HG02571 (cell line): ENCODE data around the gene KDF1.
A peak's percentile ranks its signal among the peaks of the same experiment; 100 is the strongest.
"Not testable (repeated sequence)": the region's sequence is repeated elsewhere in the genome, so short reads cannot be mapped to it uniquely, and the experiment has no call there.

Experiments
- ATAC-seq: cut with Tn5 transposase; IDR thresholded peaks from one replicate; pipeline ENCODE4 v1.9.1; 2021; ENCODE audit warnings: mild to moderate bottlenecking, moderate library complexity; ENCODE audit not compliant: unreplicated experiment

Gene KDF1

DNA sequence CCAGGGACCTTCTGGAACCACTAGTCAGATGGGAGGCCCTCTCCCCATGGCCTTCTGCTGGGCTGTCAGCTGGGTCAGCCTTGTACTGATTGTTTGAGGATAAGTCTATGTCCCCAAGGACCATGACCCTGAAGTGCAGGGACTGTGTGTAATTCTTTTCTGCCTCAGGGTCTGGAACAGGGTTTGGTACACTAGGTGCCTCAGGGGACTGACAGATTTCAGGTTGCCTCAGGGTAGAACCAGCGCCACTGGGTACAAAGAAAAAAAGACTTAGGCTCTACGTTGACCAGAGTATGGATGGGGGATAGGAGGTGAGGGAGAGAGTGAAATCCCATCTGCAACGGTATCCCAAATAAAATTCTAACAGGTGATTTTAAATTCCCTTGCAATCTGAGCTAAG, 3.0 kb downstream of the KDF1 start:
- no peak for ATAC-seq

DNA sequence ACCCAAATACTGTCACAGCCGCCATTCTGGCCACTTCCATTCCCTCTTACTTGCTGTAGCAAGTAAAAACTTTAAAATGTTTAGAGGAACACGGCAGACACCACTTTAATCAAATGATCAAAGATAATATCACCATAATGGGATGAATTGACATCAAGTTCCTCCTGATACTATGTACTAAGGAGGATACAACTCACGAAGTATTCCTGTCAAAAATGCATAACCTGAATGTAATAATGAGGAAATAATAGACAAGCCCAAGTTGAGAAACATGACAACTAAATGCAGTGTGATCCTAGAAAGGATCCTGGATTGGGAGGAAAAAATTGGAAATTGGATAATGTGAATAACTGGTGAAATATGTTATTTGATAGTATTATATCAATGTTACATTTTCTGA, 3.9 kb downstream of the KDF1 start:
- ATAC-seq = no peak

DNA sequence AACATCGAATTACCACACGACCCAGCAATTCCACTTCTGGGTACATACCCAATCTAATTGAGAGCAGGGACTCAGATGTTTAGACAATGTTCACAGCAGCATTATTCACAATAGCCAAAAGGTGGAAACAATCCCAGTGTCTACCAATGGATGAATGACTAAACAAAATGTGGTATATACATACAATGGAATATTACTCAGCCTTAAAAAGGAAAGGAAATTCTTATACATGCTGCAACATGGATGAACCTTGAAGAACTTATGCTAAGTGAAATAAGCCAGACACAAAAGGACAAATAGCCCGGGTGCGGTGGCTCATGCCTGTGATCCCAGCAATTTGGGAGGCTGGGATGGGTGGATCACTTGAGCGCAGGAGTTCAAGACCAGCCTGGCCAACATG, 6.9 kb downstream of the KDF1 start:
- ATAC-seq = no peak

DNA sequence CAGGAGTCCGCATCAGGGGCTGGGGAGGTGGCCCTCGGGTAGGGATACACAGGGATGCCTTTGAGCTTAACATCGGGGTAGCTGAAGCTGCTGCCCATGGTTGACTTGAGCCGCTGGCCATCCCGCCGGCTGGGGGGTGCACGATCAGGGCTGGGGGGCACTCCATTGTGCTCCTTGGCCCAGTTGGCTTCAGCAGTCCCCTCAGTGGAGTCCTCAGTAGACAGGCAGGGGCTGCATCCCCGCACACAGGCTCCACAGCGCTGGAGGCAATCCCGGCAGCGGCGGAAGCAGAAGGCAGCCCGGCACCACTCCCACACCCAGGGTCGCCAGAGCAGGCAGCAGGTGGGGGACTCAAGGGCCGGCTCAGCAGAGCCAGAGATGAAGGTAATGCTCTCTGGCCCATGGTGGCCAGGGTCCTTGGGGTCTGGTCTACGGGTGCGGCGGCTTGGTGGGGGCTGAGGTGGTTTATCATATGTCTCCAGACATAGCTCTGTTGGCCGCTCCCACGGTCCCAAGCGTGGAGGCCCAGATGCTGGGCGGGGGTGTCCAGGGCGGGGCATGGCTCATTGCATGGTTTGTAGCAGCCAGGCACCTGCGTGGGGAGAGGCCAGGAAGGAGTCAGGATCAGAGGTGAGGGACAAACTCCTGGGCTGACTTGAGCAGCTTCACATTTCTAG, 8.3 kb downstream of the KDF1 start:
- no peak for ATAC-seq

DNA sequence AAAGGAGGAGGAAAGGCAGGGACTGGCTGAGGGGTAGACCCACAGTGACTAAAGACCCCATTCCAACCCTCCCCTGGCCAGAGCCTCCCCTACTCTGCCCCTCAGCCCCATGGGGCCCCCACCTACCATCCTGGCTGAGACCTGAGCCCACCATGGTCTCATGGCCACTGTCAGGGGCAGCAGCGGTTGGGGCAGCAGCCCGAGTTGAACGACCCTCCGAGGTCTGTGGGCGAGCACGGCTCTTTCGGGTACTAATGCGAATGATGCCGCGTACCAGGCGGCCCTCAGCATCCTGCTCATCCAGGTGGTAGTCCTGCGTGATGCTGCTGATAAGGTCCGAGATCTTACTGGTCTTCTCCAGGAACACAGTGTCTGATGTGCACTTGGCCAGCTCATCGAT, 9.1 kb downstream of the KDF1 start:
- no peak for ATAC-seq

DNA sequence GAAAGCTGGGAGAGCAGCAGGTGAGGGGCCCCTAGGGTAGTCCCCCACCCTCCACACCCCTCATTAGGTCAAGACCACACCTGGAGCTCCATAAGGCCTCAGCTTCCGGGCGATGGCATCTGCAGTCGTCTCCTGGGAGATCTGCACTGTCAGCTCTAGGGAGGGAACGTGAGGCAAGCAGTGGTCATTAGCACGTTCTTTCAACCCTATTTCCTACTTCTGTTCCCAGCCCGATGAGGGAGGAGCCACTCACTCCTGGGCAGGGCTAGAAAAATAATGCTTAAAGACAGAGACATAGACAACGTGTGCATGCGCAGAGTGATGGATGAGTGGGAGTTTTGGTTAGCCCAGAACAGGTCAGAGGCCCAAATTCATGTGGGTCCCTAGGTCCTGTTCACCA, 9.7 kb downstream of the KDF1 start:
- ATAC-seq = no peak

DNA sequence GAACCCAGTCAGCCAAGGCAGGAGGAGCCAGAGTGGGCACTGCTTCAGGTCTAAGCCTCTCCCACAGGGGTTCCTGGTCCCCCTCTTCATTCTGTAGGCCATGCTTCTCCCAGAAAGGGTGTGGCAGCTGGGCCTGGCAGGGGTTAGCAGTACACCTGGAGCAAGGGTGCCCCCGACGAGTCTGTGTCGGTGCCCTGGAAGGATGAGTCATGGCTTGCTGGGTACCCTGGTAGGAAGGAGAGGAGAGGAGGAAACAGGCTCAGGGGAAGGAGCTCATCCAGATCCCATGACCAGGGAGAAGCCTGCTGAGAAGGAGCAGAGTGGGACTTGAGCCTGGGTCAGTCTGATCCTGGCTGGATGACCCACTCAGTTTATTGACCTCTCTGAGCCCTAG, 10.3 kb downstream of the KDF1 start:
- ATAC-seq = no peak

DNA sequence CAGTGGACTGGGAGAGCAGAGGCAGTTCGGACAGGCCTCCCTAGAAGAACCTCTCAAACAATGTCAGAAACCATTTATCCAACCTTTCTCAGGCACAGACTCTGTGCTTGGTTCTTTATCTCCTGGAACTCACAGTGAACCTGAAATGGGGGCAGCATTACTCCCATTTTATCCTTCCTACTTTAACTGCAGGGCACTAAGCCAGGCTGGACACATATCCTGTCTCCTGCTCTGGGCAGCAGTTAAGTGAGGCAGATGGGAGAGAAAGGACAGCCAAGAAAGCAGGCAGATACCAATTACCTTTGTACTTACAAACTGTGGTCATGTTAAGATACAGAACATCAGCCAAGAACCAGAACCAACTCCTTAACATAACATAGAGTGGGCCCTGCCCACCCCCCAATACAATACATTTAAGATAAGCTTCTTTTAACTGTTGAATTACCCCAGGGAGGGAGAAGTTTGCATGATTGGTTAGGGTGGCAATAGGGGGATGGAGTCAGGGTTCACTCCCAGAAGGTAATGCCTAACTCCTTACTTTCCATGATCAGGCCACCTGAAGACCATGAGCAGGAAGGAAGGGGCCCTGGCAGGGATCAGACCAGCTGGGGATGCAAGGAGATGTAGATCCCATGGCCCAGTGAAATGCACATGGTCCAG, 10.9 kb downstream of the KDF1 start:
- ATAC-seq = no peak

DNA sequence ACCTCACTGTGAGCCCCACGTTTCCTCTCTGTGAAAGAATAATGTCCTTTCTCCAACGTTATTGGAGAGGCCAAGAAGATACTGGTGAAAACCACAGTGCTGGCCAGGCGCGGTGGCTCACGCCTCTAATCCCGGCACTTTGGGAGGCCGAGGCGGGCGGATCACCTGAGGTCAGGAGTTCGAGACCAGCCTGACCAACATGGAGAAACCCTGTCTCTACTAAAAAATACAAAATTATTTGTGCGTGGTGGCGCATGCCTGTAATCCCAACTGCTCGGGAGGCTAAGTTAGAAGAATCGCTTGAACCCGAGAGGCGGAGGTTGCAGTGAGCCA, 11.6 kb downstream of the KDF1 start:
- not testable (repeated sequence) for ATAC-seq

DNA sequence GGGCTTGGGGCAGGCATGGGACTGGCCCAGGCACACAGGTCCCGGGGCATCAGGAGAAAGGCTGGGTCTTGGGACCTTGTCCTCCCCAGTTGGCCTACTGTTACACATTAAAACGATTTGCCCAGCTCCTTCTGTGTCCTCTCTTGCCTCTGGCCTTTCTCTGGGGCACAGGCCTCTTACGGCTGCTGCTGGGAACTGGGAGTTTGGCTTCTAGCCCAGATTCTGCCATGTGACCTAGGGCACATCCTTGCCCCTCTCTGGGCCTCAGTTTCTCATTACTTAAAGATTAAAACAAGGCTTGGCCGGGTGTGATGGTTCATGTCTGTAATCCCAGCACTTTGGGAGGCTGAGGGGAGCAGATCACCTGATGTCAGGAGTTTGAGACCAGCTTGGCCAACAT, 14.0 kb downstream of the KDF1 start:
- no peak for ATAC-seq

DNA sequence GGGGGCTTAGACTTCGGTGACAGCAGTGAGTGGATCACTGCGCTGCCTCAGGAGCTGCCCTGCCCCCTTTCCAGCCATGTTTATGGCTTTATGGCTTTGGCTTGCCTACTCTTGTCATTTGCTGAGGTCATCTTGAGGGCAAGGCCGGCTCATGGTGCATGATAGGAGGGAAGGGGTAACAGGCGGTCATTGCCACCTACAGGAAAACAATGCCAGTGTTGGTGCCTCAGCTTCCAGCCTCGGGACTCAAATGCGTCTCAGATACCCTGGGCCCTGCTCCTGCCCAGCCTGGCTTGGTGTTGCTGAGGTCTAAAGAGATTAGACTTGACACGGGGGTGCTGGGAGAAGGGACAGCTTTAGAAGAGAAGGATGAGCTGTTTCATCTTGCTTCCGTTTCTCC, 14.5 kb downstream of the KDF1 start:
- ATAC-seq = no peak

DNA sequence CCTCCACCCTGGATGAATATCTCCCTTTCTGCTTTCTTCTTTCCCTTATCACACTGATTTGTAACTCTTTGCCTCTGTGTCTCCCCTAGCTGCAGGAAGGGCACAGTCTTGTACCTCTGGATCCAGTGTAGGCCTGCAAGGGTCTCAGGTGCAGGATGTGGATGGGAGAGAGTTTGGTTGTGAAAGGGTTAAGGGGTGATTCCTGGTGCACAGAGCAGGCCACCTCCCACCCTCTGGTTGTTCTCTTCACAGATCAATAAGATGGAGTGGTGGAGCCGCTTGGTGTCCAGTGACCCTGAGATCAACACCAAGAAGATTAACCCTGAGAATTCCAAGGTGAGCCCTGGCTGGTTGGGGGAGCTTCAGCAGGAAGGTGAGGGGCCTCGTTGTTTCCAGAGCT, 15.1 kb downstream of the KDF1 start:
- ATAC-seq = no peak

DNA sequence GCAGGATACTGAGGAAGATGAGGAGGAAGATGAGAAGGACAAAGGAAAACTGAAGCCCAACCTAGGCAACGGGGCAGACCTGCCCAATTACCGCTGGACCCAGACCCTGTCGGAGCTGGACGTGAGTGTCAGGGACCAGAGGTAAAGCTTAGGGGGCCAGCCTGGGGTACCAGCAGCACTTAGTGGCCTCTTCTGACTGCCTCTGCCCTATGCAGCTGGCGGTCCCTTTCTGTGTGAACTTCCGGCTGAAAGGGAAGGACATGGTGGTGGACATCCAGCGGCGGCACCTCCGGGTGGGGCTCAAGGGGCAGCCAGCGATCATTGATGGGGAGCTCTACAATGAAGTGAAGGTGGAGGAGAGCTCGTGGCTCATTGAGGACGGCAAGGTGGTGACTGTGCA, 17.6 kb downstream of the KDF1 start:
- no peak for ATAC-seq

DNA sequence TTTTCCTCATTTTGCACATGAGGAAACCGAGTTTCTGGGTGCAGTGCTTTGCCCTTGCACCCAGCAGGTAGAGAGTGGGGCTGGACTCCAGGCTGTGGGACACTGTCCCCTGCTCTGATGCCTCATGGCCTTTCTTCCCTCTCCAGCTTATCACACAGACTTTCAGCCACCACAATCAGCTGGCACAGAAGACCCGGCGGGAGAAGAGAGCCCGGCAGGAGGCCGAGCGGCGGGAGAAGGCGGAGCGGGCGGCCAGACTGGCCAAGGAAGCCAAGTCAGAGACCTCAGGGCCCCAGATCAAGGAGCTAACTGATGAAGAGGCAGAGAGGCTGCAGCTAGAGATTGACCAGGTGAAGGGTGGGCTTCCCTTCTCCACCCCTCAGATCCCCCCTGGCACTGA, 19.0 kb downstream of the KDF1 start:
- no peak for ATAC-seq

DNA sequence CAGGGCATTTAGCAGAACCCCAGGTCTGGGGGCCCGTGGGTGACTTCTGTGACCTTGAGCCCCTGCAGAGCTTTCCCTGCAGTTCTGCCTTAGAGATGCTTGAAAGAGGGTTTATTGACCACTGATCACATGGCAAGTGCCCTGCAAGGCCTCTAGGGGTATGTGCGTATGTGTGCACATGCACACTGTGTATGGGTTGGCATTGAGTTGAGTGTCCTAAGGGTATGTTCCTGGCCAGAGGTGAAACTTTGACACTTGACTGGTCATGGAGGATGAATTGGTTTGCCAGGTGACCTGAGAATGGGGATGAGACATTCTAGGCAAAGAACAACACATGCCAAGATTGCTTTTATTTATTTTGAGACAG, 21.6 kb downstream of the KDF1 start:
- no peak for ATAC-seq

DNA sequence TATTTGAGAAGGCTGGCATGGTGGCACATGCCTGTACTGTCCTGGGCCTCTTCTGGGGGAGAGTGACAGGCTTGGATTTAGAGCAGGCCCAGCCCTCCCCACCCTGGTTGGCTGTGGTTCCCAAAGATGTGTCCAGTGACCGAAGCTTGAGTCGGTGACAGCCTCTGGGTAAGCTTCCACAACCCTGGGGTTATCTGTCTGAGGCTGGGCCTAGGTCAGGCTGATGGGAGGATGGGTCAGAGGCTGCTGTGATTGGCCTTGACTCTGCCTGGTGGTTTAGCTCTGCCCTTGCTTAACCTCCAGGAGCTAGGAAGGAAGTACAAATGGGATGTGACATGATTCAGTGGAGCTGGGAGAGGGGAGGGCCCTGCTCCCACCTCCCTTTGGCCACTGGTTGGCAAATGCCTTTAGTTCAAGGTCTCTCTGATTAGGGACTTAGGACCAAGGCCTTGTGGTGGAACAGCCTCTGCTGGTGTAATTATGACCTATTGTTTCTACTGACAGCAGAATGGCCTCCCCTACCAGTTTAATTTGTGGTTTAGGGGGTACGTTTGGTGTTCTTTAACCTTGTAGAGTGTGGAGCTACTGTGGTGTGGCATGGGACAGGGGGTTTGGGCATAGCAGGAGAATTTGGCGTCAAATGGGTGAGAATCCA, 22.1 kb downstream of the KDF1 start:
- ATAC-seq = no peak

DNA sequence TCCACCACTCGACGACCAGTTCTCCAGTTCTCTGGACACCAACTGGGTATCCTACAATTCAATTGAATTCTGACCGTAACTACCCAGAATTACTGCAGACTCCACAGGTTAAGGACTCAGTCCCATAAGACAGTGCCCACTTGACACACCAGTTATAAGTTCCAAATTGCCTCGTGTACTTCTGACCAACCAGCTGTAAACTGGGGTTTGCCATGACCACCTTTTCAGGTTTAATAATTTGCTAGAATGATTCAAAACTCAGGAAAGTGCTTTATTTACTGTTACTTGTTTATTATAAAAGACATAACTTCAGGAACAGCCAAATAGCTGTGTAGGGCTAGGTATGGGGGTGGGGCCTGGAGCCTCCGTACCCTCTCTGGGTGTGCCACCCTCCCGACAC, 23.4 kb downstream of the KDF1 start:
- no peak for ATAC-seq

DNA sequence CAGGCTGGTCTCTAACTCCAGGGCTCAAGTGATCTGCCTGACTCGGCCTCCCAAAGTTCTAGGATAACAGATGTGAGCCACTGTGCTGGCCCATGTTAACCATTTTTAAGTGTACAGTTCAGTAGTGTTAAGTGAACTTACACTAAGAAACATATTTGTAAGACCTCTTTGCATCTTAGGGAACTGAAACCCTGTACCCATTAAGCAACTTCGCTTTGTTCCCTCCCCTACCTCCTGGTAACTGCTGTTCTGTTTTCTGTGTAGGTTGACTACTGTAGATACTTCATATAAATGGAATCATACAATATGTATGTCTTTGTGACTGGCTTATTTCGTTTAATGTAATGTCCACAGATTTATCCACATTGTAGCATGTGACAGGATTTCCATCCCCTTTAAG, 27.7 kb downstream of the KDF1 start:
- ATAC-seq = no peak

DNA sequence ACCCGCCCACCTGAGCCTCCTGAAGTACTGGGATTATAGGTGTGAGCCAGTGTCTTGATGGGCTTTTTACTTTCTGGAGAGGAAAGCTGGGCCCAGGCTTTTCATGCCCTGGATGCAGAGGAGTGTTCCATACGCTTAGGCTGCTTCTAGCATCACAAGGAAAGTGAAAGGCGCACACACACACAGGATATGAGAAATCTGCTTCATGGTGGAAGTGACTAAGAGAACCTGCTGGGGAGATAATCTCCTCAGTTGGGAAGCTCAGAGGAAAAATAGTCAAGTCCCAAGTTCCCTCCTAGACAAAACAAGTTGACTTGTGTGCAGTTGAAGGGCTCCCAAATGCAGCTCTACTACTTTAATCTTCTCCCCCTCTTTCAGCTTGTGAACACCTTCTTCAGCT, 36.6 kb downstream of the KDF1 start:
- ATAC-seq = no peak

DNA sequence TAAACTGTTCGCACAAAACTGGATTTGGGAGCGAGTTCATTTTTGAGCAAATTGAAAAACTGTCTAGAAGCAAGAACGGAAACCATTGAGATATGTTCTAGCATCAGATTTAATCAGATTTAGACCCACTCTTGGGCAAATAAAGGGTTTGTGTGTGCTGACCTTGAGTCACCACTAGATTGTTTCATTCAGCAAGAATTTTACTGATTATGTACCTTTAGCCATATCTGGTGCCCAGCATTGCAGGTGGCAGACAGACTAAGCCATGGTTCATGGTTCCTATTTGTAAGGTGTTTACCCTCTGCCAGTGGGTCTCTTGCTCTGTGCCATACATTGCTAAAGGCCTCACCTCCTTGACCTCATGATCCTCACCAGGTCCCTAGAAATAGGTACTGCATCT, 37.4 kb downstream of the KDF1 start:
- ATAC-seq = no peak

DNA sequence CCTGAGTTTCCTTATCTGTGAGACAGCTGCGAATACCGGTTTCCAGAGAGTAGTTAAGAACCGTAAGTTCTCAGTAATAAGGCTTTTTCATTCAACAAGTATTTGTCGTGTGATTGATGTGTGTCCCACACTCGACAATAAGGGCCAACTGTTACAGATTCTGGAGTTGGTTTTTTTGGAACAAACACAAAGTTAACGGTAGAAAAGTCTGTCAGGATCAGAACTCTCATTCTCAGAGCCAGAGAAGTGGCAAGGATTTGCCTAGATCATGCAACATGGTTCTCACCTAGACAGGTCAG, 37.9 kb downstream of the KDF1 start:
- no peak for ATAC-seq

DNA sequence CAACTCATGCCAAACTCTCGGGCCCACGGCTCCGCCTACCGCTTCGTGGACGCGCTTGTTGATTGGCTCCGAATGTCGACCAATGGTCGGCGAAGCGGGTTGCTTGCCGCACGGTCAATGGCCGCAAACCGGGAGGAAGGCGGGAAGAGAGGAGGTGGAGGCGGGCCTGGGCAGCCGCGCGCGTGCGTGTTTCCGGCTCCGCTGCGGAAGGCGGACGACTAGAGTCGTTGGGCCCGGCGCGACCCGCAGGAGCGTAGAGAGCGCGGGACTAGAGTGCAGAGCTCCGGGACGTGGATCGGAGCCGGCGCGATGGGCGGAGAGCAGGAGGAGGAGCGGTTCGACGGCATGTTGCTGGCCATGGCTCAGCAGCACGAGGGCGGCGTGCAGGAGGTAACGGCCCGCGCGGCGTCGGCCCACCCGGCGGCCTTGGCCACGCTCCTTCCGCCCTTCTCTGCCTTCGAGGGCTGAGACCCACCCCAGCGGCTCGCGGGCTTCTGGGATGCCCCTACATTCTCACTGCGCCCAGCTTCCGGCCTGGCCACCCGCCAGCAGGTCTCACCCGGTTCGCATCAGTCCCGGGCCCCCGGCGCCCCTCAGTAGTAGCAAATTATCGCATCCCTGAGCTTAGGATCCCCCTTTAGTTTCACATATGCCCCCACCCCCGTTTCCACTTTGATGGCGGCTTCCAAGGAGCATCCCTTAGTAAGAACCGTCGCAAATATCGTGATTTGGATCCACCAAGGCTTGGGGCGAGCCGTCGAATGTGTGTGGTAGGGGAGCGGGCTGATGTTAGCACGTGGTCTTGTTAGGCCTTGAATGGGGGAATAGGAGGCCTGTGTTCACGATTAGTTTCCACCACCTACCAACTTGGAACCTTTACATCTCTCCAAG, 38.5 kb downstream of the KDF1 start, which contains the start of gene NUDC:
Gene NUDC, plus strand, starts transcription at position 204 of the 891 bp plus-strand sequence. Its CDS starts 106 bp downstream, at position 310.
- peak; percentile 95 for ATAC-seq
